Stimulated activated CD4-positive, alpha-beta T cell treated with anti-CD3 and anti-CD28 coated beads, Interleukin-1b, Interleukin-23, amount 100 ng/mL, for 4 hours (primary cell): ENCODE measurements around the gene SLC25A53.

Source experiments
- DNase-seq, 2 donors: peaks; one replicate each; pipeline ENCODE4 v3.0.0-alpha.2; 2020; ENCODE audit warnings: low read depth in 2 of 2

The SLC25A53 gene

GRCh38 chrX:104156630-104157529, at the start of gene SLC25A53:
Gene SLC25A53, minus strand, starts transcription at chrX:104157009. Its CDS starts 51,752 bp downstream, at chrX:104105257.
- DNase-seq: peak; percentile 54 to 55

GRCh38 chrX:104205548-104205947, 48.7 kb upstream of the SLC25A53 start:
- DNase-seq: no peak

- no peak for DNase-seq
These were observed 38.8 kb upstream of the SLC25A53 start for GRCh38 chrX:104195489-104196084.

GRCh38 chrX:104195013-104195412, 38.2 kb upstream of the SLC25A53 start:
- DNase-seq: no peak

GRCh38 chrX:104193485-104193884, 36.7 kb upstream of the SLC25A53 start:
- no peak for DNase-seq

- DNase-seq: no peak
These were observed 33.0 kb upstream of the SLC25A53 start for GRCh38 chrX:104189837-104190236.

- no peak for DNase-seq
These were observed 31.1 kb upstream of the SLC25A53 start for GRCh38 chrX:104187931-104188330.

GRCh38 chrX:104183685-104184084, 26.9 kb upstream of the SLC25A53 start:
- no peak for DNase-seq

GRCh38 chrX:104173841-104174240, 17.0 kb upstream of the SLC25A53 start:
- no peak for DNase-seq

- no peak for DNase-seq
These were observed 16.0 kb upstream of the SLC25A53 start for GRCh38 chrX:104172788-104173187.

GRCh38 chrX:104172121-104172520, 15.3 kb upstream of the SLC25A53 start:
- DNase-seq: no peak

GRCh38 chrX:104168127-104168526, 11.3 kb upstream of the SLC25A53 start:
- DNase-seq: no peak

- DNase-seq: no peak
These were observed 10.1 kb upstream of the SLC25A53 start for GRCh38 chrX:104166735-104167436.

- peak; percentile 70 to 73 for DNase-seq
These were observed 9.3 kb upstream of the SLC25A53 start, which contains the start of gene FAM199X for GRCh38 chrX:104165894-104166734. Gene FAM199X, plus strand, starts transcription at chrX:104166453. Its CDS starts 333 bp downstream, at chrX:104166786.

GRCh38 chrX:104151037-104151436, 5.8 kb downstream of the SLC25A53 start:
- DNase-seq: no peak

- DNase-seq: no peak
These were observed 15.6 kb downstream of the SLC25A53 start for GRCh38 chrX:104141087-104141760.

- no peak for DNase-seq
These were observed 19.3 kb downstream of the SLC25A53 start for GRCh38 chrX:104137496-104137895.

- DNase-seq: peak in 1 of 2 donors; percentile 44
These were observed 20.4 kb downstream of the SLC25A53 start for GRCh38 chrX:104136241-104137019.

GRCh38 chrX:104135677-104136076, 21.1 kb downstream of the SLC25A53 start:
- DNase-seq: no peak
